Tibial nerve (tissue), 4 donors: Measurements from ENCODE around the gene TAPT1.

ENCODE experiments used
- EP300 ChIP-seq, 2 donors: sonication (generic); formaldehyde crosslinking; IDR thresholded peaks; one replicate each; pipeline ENCODE4 v1.6.1; 2017; ENCODE audit warnings: antibody characterized with exemption in 2 of 2, mild to moderate bottlenecking in 1 of 2
- POLR2A ChIP-seq, 2 donors: fragments of 450-650 bp; IDR thresholded peaks; one replicate each; pipeline ENCODE4 v1.6.1; 2017; ENCODE audit warnings: antibody characterized with exemption in 2 of 2, mild to moderate bottlenecking in 2 of 2, moderate library complexity in 2 of 2
- TF ChIP-seq, protein P1 (sequence below), 5 experiments: fragments of 200-600 bp in 3 of 5; fragments of 450-650 bp in 2 of 5; sonication (generic) in 3 of 5; IDR thresholded peaks; one replicate each; pipeline ENCODE4 v1.5.1; 2016 to 2019; ENCODE audit warnings: antibody characterized with exemption in 5 of 5, mild to moderate bottlenecking in 3 of 5, moderate library complexity in 2 of 5

DNA sequence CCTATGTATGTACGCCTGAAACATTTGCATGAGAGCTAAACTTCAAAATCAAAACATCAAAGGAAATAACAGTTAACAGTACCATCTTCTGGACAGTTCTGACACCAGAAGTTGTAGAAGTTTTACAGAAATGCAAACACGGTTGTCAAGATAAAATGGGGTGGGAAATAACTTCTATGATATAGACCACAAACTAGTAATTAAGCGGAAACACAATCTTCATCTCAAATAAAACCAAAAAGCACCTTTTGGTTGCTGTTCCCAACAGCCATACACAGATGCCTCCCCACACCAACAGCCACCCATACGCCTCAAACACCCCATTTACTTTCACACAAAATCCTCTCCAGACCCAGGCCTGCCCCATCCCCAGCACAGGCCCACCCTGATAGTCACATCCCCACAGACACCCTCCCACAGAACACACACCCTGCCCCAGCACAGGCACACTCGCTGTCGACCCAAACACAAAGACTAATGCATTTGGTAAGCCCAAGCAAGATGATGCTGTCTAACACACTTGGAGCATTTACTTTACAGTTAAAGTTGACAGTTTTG, 64.3 kb downstream of the TAPT1 start:
- TF ChIP-seq, protein P1, sequence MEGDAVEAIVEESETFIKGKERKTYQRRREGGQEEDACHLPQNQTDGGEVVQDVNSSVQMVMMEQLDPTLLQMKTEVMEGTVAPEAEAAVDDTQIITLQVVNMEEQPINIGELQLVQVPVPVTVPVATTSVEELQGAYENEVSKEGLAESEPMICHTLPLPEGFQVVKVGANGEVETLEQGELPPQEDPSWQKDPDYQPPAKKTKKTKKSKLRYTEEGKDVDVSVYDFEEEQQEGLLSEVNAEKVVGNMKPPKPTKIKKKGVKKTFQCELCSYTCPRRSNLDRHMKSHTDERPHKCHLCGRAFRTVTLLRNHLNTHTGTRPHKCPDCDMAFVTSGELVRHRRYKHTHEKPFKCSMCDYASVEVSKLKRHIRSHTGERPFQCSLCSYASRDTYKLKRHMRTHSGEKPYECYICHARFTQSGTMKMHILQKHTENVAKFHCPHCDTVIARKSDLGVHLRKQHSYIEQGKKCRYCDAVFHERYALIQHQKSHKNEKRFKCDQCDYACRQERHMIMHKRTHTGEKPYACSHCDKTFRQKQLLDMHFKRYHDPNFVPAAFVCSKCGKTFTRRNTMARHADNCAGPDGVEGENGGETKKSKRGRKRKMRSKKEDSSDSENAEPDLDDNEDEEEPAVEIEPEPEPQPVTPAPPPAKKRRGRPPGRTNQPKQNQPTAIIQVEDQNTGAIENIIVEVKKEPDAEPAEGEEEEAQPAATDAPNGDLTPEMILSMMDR (IDR thresholded peaks at IDR 0.05), result no peak
- no peak for TF ChIP-seq POLR2A (IDR thresholded peaks at IDR 0.05)
- TF ChIP-seq EP300 (IDR thresholded peaks at IDR 0.05), result no peak
